GM18499 (cell line): Measurements from ENCODE around the gene GPATCH3.
"Not testable (repeated sequence)": the region's sequence is repeated elsewhere in the genome, so short reads cannot be mapped to it uniquely, and the experiment has no call there.

ENCODE experiments used
- ATAC-seq: cut with Tn5 transposase; IDR thresholded peaks from one replicate; pipeline ENCODE4 v1.9.1; 2021; ENCODE audit warnings: moderate number of reproducible peaks; ENCODE audit not compliant: insufficient read depth, unreplicated experiment

The GPATCH3 gene, protein sequence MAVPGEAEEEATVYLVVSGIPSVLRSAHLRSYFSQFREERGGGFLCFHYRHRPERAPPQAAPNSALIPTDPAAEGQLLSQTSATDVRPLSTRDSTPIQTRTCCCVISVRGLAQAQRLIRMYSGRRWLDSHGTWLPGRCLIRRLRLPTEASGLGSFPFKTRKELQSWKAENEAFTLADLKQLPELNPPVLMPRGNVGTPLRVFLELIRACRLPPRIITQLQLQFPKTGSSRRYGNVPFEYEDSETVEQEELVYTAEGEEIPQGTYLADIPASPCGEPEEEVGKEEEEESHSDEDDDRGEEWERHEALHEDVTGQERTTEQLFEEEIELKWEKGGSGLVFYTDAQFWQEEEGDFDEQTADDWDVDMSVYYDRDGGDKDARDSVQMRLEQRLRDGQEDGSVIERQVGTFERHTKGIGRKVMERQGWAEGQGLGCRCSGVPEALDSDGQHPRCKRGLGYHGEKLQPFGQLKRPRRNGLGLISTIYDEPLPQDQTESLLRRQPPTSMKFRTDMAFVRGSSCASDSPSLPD

DNA sequence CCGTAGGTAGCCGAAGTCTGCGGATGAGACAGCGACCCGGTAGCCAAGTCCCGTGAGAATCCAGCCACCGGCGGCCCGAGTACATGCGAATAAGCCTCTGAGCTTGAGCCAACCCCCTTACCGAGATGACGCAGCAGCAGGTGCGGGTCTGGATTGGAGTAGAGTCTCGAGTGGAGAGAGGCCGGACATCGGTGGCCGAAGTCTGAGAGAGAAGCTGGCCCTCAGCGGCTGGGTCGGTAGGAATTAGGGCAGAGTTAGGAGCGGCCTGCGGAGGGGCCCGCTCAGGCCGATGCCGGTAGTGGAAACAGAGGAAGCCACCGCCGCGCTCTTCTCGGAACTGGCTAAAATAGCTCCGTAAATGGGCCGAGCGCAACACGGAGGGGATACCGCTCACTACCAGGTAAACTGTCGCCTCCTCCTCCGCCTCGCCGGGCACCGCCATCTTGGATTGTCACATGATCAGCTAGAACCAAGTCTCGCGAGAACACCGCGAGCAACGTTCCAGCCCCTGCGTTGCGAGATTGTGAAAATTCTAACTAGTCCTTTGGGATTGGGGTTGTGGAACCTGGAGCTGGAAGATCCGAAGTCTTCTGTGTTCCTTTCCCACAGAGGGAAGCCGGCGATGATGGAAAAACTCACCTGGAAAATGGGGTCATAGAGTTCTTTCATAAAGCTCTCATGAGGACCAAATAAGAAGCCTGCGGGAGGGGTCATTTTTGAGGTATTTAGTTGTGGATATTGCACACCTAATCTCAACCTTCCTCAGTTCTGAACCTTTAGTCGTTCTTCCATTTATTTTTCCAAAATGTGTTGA is at the start of gene GPATCH3:
Gene GPATCH3 (minus strand): TSS at position 467 of the 814 bp plus-strand sequence. CDS start 25 bp downstream, at position 442.
- no peak for ATAC-seq

DNA sequence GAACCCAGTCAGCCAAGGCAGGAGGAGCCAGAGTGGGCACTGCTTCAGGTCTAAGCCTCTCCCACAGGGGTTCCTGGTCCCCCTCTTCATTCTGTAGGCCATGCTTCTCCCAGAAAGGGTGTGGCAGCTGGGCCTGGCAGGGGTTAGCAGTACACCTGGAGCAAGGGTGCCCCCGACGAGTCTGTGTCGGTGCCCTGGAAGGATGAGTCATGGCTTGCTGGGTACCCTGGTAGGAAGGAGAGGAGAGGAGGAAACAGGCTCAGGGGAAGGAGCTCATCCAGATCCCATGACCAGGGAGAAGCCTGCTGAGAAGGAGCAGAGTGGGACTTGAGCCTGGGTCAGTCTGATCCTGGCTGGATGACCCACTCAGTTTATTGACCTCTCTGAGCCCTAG is 49.7 kb upstream of the GPATCH3 start:
- no peak for ATAC-seq

DNA sequence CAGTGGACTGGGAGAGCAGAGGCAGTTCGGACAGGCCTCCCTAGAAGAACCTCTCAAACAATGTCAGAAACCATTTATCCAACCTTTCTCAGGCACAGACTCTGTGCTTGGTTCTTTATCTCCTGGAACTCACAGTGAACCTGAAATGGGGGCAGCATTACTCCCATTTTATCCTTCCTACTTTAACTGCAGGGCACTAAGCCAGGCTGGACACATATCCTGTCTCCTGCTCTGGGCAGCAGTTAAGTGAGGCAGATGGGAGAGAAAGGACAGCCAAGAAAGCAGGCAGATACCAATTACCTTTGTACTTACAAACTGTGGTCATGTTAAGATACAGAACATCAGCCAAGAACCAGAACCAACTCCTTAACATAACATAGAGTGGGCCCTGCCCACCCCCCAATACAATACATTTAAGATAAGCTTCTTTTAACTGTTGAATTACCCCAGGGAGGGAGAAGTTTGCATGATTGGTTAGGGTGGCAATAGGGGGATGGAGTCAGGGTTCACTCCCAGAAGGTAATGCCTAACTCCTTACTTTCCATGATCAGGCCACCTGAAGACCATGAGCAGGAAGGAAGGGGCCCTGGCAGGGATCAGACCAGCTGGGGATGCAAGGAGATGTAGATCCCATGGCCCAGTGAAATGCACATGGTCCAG is 49.1 kb upstream of the GPATCH3 start:
- ATAC-seq = no peak

DNA sequence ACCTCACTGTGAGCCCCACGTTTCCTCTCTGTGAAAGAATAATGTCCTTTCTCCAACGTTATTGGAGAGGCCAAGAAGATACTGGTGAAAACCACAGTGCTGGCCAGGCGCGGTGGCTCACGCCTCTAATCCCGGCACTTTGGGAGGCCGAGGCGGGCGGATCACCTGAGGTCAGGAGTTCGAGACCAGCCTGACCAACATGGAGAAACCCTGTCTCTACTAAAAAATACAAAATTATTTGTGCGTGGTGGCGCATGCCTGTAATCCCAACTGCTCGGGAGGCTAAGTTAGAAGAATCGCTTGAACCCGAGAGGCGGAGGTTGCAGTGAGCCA is 48.4 kb upstream of the GPATCH3 start:
- not testable (repeated sequence) for ATAC-seq

DNA sequence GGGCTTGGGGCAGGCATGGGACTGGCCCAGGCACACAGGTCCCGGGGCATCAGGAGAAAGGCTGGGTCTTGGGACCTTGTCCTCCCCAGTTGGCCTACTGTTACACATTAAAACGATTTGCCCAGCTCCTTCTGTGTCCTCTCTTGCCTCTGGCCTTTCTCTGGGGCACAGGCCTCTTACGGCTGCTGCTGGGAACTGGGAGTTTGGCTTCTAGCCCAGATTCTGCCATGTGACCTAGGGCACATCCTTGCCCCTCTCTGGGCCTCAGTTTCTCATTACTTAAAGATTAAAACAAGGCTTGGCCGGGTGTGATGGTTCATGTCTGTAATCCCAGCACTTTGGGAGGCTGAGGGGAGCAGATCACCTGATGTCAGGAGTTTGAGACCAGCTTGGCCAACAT is 46.0 kb upstream of the GPATCH3 start:
- ATAC-seq = no peak

DNA sequence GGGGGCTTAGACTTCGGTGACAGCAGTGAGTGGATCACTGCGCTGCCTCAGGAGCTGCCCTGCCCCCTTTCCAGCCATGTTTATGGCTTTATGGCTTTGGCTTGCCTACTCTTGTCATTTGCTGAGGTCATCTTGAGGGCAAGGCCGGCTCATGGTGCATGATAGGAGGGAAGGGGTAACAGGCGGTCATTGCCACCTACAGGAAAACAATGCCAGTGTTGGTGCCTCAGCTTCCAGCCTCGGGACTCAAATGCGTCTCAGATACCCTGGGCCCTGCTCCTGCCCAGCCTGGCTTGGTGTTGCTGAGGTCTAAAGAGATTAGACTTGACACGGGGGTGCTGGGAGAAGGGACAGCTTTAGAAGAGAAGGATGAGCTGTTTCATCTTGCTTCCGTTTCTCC is 45.5 kb upstream of the GPATCH3 start:
- ATAC-seq = no peak

DNA sequence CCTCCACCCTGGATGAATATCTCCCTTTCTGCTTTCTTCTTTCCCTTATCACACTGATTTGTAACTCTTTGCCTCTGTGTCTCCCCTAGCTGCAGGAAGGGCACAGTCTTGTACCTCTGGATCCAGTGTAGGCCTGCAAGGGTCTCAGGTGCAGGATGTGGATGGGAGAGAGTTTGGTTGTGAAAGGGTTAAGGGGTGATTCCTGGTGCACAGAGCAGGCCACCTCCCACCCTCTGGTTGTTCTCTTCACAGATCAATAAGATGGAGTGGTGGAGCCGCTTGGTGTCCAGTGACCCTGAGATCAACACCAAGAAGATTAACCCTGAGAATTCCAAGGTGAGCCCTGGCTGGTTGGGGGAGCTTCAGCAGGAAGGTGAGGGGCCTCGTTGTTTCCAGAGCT is 44.9 kb upstream of the GPATCH3 start:
- ATAC-seq = no peak

DNA sequence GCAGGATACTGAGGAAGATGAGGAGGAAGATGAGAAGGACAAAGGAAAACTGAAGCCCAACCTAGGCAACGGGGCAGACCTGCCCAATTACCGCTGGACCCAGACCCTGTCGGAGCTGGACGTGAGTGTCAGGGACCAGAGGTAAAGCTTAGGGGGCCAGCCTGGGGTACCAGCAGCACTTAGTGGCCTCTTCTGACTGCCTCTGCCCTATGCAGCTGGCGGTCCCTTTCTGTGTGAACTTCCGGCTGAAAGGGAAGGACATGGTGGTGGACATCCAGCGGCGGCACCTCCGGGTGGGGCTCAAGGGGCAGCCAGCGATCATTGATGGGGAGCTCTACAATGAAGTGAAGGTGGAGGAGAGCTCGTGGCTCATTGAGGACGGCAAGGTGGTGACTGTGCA is 42.4 kb upstream of the GPATCH3 start:
- ATAC-seq = no peak

DNA sequence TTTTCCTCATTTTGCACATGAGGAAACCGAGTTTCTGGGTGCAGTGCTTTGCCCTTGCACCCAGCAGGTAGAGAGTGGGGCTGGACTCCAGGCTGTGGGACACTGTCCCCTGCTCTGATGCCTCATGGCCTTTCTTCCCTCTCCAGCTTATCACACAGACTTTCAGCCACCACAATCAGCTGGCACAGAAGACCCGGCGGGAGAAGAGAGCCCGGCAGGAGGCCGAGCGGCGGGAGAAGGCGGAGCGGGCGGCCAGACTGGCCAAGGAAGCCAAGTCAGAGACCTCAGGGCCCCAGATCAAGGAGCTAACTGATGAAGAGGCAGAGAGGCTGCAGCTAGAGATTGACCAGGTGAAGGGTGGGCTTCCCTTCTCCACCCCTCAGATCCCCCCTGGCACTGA is 41.0 kb upstream of the GPATCH3 start:
- ATAC-seq = no peak

DNA sequence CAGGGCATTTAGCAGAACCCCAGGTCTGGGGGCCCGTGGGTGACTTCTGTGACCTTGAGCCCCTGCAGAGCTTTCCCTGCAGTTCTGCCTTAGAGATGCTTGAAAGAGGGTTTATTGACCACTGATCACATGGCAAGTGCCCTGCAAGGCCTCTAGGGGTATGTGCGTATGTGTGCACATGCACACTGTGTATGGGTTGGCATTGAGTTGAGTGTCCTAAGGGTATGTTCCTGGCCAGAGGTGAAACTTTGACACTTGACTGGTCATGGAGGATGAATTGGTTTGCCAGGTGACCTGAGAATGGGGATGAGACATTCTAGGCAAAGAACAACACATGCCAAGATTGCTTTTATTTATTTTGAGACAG is 38.4 kb upstream of the GPATCH3 start:
- no peak for ATAC-seq

DNA sequence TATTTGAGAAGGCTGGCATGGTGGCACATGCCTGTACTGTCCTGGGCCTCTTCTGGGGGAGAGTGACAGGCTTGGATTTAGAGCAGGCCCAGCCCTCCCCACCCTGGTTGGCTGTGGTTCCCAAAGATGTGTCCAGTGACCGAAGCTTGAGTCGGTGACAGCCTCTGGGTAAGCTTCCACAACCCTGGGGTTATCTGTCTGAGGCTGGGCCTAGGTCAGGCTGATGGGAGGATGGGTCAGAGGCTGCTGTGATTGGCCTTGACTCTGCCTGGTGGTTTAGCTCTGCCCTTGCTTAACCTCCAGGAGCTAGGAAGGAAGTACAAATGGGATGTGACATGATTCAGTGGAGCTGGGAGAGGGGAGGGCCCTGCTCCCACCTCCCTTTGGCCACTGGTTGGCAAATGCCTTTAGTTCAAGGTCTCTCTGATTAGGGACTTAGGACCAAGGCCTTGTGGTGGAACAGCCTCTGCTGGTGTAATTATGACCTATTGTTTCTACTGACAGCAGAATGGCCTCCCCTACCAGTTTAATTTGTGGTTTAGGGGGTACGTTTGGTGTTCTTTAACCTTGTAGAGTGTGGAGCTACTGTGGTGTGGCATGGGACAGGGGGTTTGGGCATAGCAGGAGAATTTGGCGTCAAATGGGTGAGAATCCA is 37.9 kb upstream of the GPATCH3 start:
- ATAC-seq = no peak

DNA sequence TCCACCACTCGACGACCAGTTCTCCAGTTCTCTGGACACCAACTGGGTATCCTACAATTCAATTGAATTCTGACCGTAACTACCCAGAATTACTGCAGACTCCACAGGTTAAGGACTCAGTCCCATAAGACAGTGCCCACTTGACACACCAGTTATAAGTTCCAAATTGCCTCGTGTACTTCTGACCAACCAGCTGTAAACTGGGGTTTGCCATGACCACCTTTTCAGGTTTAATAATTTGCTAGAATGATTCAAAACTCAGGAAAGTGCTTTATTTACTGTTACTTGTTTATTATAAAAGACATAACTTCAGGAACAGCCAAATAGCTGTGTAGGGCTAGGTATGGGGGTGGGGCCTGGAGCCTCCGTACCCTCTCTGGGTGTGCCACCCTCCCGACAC is 36.6 kb upstream of the GPATCH3 start:
- no peak for ATAC-seq

DNA sequence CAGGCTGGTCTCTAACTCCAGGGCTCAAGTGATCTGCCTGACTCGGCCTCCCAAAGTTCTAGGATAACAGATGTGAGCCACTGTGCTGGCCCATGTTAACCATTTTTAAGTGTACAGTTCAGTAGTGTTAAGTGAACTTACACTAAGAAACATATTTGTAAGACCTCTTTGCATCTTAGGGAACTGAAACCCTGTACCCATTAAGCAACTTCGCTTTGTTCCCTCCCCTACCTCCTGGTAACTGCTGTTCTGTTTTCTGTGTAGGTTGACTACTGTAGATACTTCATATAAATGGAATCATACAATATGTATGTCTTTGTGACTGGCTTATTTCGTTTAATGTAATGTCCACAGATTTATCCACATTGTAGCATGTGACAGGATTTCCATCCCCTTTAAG is 32.3 kb upstream of the GPATCH3 start:
- ATAC-seq = peak; percentile 57

DNA sequence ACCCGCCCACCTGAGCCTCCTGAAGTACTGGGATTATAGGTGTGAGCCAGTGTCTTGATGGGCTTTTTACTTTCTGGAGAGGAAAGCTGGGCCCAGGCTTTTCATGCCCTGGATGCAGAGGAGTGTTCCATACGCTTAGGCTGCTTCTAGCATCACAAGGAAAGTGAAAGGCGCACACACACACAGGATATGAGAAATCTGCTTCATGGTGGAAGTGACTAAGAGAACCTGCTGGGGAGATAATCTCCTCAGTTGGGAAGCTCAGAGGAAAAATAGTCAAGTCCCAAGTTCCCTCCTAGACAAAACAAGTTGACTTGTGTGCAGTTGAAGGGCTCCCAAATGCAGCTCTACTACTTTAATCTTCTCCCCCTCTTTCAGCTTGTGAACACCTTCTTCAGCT is 23.4 kb upstream of the GPATCH3 start:
- ATAC-seq = no peak

DNA sequence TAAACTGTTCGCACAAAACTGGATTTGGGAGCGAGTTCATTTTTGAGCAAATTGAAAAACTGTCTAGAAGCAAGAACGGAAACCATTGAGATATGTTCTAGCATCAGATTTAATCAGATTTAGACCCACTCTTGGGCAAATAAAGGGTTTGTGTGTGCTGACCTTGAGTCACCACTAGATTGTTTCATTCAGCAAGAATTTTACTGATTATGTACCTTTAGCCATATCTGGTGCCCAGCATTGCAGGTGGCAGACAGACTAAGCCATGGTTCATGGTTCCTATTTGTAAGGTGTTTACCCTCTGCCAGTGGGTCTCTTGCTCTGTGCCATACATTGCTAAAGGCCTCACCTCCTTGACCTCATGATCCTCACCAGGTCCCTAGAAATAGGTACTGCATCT is 22.6 kb upstream of the GPATCH3 start:
- ATAC-seq = no peak

DNA sequence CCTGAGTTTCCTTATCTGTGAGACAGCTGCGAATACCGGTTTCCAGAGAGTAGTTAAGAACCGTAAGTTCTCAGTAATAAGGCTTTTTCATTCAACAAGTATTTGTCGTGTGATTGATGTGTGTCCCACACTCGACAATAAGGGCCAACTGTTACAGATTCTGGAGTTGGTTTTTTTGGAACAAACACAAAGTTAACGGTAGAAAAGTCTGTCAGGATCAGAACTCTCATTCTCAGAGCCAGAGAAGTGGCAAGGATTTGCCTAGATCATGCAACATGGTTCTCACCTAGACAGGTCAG is 22.1 kb upstream of the GPATCH3 start:
- ATAC-seq = no peak

DNA sequence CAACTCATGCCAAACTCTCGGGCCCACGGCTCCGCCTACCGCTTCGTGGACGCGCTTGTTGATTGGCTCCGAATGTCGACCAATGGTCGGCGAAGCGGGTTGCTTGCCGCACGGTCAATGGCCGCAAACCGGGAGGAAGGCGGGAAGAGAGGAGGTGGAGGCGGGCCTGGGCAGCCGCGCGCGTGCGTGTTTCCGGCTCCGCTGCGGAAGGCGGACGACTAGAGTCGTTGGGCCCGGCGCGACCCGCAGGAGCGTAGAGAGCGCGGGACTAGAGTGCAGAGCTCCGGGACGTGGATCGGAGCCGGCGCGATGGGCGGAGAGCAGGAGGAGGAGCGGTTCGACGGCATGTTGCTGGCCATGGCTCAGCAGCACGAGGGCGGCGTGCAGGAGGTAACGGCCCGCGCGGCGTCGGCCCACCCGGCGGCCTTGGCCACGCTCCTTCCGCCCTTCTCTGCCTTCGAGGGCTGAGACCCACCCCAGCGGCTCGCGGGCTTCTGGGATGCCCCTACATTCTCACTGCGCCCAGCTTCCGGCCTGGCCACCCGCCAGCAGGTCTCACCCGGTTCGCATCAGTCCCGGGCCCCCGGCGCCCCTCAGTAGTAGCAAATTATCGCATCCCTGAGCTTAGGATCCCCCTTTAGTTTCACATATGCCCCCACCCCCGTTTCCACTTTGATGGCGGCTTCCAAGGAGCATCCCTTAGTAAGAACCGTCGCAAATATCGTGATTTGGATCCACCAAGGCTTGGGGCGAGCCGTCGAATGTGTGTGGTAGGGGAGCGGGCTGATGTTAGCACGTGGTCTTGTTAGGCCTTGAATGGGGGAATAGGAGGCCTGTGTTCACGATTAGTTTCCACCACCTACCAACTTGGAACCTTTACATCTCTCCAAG is 21.5 kb upstream of the GPATCH3 start, which contains the start of gene NUDC:
Gene NUDC (plus strand): TSS at position 204 of the 891 bp plus-strand sequence. CDS start 106 bp downstream, at position 310.
- peak; percentile 88 for ATAC-seq

DNA sequence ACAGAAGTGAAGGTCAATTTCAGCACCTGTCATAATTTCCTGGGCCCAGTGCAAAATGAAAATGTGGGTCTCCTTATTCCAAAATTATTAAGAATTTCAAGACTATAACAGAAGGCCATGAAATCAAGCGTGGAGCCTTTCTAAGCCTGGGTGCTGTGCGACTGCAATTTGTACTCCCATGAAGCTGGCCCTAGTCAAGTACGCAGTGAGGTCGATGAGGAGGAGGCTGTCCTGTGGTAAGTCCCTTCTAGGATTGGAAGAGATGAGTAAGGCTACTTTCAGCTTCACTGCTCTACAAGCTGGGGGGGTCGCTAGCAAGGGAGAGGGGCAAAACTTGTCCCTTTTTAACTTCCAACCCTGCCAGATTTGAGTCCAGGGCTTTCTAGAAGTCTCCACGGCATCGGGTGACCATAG is 20.9 kb upstream of the GPATCH3 start:
- no peak for ATAC-seq

DNA sequence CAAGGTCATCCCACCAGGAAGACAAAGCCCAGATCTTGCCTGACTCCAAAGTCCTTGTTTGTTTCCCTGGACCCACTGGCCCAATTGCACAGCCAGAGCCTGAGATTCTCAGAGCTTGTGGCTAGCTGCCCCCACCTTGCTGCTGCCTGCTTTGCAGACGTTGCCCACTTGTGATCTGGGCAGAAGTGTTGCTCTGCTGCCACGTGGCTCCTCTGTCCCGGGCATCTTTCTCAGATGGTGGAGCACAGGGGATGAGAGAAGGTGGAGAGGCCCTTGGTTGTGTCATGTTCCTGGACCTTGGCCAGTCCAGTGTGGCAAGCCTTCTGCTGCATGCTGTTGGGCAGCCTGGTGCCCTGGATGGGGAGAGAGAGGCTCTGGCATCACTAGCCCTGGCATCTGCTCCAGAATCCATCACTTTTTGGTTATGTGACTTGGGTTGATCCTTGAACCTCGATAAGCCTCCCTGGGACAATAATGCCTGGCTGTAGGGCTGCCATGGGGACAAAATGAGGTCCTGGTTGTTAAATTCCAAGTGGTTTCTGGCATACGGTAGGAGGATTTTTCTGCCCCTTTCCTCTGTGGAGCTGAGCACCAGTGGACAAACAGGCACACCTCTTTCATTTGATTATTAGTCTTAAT is 15.1 kb upstream of the GPATCH3 start:
- ATAC-seq = no peak
